Umbilical cord (tissue), 2 donors: Measurements from ENCODE around the gene HLA-B. TPM values are rescaled to one million over a fixed set of nuclear protein-coding genes. Genes with fewer than 3 reads are reported as not detected.

Source experiments
- DNase-seq: peaks from one replicate; pipeline ENCODE4 v3.0.0-alpha.2; 2015; ENCODE audit warnings: low spot score
- total RNA-seq: library from RNA; depleted of rRNA; stranded (reverse); fragments of >200 nt; gene quantifications from one replicate; pipeline ENCODE4 v1.2.3, GENCODE V29; 2014; ENCODE audit warnings: low replicate concordance; ENCODE audit not compliant: insufficient read depth

Gene HLA-B
- total RNA-seq, 1 donor from 2014 or later, result 113 TPM

GRCh38 chr6:31353384-31353945 is 3.5 kb downstream of the HLA-B start:
- DNase-seq, result no peak

GRCh38 chr6:31352683-31353383 is 4.1 kb downstream of the HLA-B start:
- no peak for DNase-seq

GRCh38 chr6:31352310-31352682 is 4.7 kb downstream of the HLA-B start:
- no peak for DNase-seq

GRCh38 chr6:31351401-31352309 is 5.3 kb downstream of the HLA-B start:
- no peak for DNase-seq

- no peak for DNase-seq
Observed at GRCh38 chr6:31351033-31351380, 6.0 kb downstream of the HLA-B start.

- no peak for DNase-seq
Observed at GRCh38 chr6:31350196-31351032, 6.6 kb downstream of the HLA-B start.

GRCh38 chr6:31349301-31349700 is 7.7 kb downstream of the HLA-B start:
- DNase-seq, result no peak

- DNase-seq, result no peak
Observed at GRCh38 chr6:31345026-31345730, 11.8 kb downstream of the HLA-B start.

GRCh38 chr6:31340228-31340627 is 16.8 kb downstream of the HLA-B start:
- no peak for DNase-seq

- no peak for DNase-seq
Observed at GRCh38 chr6:31339210-31339609, 17.8 kb downstream of the HLA-B start.

GRCh38 chr6:31336896-31337496 is 20.0 kb downstream of the HLA-B start:
- DNase-seq, result no peak

GRCh38 chr6:31332637-31333602 is 24.1 kb downstream of the HLA-B start:
- DNase-seq, result no peak

- DNase-seq, result no peak
Observed at GRCh38 chr6:31328355-31328960, 28.5 kb downstream of the HLA-B start.

- DNase-seq, result no peak
Observed at GRCh38 chr6:31321820-31322219, 35.2 kb downstream of the HLA-B start.

GRCh38 chr6:31321005-31321707 is 35.8 kb downstream of the HLA-B start:
- no peak for DNase-seq

- DNase-seq, result no peak
Observed at GRCh38 chr6:31317036-31317435, 39.9 kb downstream of the HLA-B start.

- no peak for DNase-seq
Observed at GRCh38 chr6:31309641-31310040, 47.3 kb downstream of the HLA-B start.

GRCh38 chr6:31308845-31309175 is 48.2 kb downstream of the HLA-B start:
- DNase-seq, result no peak
